GM18951 (cell line): ENCODE measurements around the gene P3H2.

Source experiments
- POLR2A ChIP-seq: IDR thresholded peaks from 4 replicates; pipeline ENCODE4 v1.6.1; 2011; ENCODE audit warnings: mild to moderate bottlenecking; ENCODE audit not compliant: insufficient read length, insufficient read depth; ENCODE audit errors: extremely low read depth
- in situ Hi-C: fragments of 300-500 bp; cut with MboI; formaldehyde crosslinking; loops from one replicate; pipeline ENCODE4 v1.12.0; 2022; ENCODE audit warnings: low sequenced_read_pairs, mixed read lengths, inconsistent platforms; ENCODE audit not compliant: unreplicated experiment

The P3H2 gene

DNA sequence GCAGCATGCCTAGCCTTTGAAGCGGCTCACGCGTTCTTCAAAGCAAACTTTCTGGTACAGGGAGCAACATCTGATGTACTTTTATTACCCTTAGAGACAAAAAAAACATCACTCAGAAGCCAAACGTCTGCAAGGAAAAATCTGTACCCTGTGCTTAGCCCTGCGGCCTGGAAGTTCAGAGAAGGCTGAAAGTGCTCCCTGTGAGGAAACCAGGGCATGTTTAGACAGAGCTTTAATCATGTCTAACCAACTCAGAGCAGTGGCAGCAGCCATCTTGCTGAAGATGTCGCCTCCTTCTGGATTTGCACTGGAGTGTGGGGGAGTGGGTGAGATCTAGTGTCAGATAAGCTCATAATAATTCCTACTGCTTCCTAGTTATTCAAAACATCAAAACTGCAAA is 170.4 kb downstream of the P3H2 start:
- in situ Hi-C loops, result loop anchor here (25.0 kb wide), 1 partner anchor 762 kb away; no protein-coding TSS in a partner anchor
- no peak for TF ChIP-seq POLR2A

DNA sequence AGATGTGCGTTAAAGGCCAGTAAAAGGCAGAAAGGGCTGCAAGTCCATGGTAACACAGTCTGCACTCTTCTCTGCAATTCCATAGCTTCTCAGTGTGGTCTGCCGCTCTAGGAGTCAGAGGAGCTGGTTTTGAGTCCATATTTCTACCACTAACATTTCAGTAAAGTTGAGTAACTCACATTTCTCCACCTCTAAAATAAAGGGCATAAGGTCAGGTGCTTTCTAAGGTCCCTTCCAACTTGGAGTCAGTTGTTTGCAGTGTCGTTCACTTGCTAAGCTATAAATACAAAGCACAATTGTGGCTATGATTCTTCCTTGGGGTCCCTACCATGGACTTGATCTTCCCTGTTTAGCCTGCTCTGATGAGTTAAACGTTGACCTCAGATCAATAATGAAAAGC is 171.1 kb downstream of the P3H2 start:
- in situ Hi-C loops, result no loop called here
- no peak for TF ChIP-seq POLR2A

DNA sequence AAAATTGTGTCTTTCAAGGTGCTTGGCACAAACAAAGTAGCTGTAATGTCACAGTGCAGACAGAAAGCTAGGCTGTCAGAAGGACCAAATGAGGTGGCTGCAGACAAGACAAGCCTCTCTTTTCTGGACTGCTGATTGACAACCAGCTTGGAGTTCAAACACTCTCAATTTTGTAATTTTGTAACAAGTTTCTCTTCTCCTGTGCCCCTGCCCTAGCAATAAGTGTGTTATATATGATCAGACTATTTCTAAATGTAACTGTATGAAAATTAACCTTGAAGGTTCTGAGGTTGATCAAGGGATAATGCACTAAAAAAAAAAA is 172.0 kb downstream of the P3H2 start:
- no peak for TF ChIP-seq POLR2A
- in situ Hi-C loops, result no loop called here

DNA sequence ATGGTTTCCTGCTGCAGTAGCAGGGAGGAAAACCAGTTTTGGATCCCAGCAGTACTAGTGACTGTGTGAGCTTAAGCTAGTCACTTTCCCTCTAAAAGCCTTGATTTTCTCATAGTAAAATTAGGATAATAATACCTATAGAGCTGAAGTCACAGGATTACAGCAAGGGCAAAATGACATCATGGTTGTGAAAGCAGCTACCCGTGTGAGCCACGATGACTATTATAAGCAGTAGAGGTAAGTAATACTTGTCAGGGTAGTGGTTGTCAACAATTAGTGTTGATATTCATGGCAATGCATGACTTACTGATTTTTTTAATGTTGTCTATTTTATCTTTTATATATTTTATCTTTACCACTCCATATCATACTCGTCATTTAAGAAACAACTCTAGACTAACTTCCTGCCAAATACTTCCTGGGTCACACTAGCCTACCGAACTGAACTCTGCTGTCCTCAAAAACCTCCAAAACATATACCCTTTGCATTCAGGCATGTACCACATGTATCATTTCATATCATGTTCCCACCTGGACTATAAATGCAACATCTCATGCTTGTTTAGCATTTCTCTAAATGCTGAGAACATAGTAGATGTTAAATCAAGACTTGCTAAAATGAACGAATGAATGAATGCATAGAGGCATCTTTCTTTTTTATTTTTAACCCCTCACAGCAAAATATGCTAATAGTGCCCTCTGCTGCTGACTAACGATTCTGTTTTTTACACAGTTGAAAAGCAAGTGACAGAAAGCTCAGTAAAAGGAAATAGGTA is 172.6 kb downstream of the P3H2 start:
- no peak for TF ChIP-seq POLR2A
- in situ Hi-C loops, result no loop called here

DNA sequence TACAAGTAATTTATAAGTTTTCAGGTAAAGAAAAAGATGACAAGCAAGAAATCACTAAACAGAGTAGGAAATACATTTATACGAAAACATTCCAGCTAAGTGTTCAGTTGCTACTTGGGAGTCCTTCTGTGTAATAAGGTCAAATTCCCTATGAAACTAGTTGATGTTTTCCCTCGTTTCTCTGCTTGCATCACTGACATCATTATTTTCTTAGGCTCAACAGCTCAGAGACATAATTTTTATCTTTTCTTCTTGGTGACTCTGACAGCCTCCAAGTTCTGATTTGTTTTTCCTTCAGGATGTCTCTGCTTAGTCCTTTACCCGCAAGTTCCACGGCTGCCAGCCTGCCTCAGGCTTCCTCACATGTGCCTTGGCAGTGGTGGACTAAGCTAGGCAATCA is 173.6 kb downstream of the P3H2 start:
- in situ Hi-C loops, result no loop called here
- TF ChIP-seq POLR2A, result no peak

DNA sequence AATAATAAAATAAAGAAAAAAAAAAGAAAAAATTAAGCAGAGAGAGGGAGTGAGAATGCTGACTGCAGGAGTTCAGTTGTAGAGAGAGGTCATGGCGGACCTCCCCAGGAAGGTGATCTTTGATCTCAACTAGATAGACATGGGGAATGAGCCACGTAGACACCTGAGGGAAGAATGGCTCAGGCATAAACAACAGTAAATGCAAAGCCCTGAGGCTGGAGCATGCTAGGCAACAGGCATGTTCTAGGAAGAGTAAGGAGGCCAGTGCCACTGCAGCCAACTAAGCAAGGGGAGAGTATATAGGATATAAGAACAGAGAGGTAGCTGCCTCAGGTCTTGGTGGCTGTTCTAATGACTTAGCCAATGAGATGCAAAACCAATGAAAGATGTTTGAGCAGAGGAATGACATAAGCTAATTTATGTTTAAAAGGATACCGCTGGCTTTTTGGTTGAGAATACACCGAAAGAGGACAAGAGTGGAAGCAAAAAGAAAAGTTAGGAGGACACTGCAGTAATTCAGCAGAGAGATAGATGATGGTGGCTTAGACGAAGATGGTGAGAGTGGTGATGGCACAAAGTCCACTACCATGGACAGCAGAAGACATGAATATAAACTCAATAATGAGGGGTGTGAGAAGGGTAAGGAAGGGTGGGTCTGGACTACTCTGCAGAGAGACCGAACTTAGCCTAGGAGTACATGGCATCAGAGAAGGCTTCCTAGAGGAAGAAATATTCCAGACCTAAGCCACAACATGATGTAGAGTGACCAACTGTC is 174.6 kb downstream of the P3H2 start:
- no peak for TF ChIP-seq POLR2A
- in situ Hi-C loops, result no loop called here

DNA sequence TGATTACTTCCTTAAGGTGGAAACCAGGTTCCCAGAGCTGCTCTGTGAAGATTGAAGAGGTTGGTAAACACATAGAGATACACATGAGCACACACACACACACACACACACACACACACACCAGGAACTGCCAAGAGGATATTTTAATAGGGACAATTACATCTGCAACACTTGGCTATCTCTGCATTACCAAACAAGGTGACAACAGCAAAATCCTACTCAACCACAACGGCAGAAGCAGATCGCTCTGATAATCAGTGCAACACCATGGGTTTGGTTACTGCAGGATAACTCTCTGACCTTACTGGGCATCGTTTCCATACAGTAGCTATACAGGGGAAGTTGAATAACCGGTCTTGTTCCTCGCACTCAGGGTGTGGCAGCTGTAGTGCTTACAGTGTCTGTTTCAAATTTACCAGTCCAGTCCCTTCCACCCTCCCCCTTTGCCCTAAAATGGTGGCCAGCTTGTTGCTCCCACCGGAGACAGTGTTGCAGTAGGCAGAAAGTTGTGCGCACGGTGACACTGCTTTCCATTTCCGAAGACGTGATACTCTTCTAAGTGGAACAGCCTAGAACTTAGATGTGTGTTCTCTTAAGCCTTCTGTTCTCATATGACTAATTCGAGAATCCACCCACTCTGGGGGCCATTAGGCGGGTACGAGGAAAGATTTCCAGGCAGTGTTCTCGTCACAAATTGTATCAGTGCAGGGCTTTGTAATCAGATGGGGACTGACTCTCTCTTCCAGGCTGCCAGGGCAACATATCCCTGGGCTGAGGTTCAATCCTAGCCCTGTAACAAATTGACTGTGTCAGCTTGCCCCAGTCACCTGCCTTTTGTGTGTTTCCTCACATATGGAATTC is 176.2 kb downstream of the P3H2 start:
- in situ Hi-C loops, result no loop called here
- no peak for TF ChIP-seq POLR2A

DNA sequence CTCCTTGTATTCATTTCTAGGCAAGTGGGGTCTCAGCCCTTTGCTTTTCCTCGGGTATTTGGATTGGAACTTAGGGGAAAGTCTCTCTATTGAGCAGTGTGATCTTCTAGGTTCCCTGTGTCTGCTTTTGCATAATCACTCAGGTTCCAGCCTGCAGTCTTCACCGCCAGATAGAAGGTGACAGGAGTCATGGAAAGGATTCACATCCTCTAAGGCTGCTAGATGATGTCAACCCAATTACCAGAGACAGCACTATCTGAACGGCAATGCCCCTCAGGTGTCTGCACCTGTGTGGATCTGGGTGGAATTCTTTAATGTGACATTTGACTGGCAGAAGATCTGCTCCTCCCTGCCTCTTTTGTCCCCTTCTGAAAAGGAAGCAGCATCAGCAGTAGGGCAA is 177.7 kb downstream of the P3H2 start:
- in situ Hi-C loops, result no loop called here
- TF ChIP-seq POLR2A, result no peak

DNA sequence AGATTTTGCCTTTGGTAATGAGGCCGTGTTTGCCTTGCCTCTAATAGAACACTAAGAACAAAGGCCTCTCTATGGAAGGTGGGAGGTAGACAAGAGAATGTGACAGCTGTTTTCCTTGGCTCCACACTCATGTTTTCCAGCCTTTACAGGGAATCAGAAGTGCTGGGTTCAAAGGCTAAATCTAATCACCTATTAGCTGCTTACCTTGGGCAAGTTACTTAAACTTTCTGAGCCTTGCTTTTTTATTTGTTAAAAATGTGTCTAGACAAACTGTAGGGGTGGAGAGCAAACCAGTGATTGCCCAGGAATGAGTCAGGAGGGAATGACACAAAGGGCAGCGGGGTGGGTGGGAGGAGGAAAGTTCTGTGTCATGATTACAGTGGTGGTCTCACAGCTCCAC is 179.0 kb downstream of the P3H2 start:
- no peak for TF ChIP-seq POLR2A
- in situ Hi-C loops, result no loop called here

DNA sequence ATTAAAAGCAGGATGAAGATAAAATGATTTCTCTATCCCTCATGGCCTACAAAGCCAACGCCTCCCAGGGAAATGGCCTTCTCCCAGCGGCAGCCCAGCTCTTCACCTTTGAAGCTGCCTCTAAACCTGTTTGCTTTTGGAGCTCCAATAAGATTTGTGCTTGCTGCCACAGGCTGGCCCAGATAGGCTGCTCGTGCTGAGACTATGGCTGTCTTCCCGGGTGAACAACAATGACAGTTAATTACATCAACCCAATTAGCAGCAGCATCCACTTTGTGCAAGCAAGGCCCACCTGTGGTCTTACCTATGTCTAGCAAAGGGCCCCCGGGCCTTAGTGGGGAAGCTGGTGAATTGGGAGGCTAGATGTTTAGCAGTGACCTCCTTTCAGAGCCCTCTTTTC is 179.6 kb downstream of the P3H2 start:
- TF ChIP-seq POLR2A, result no peak
- in situ Hi-C loops, result no loop called here

DNA sequence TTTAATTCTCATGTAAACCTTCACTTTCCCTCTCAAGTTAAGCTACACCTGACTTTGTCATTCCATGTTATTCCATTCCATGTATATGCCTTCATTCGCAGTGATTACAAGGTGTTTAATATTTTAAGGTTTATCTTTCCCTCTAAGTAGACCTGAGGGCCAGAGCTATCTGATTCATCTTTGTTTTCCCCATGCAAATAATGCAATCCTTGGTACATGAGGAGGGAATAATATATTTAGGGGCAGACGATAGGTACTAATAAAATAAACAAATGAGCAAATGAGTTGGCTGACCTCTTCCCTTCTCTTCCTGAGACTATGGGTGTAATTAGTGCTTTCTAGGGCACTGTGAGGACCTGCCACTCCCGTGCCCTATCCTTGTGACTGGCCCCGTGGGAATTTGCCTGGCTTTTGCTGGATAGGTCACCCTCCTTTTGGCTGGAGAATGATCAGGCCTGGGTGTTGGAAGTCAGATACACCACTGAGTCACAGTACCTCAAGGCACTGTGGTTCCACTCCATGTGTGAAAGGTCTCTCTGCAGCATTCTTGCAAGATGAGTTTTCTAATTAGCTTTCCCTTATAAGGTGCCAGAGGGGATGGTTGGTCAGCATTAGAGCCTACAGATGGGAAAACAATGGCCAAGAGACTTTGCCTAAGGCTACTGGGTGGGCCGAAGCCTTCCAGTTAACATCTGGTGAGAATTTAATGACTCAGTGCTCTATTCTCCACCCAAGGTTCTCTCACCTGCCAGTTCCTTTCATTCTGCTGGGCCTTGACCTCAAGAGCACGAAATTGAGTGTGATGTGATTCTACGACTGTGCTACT is 183.2 kb downstream of the P3H2 start:
- no peak for TF ChIP-seq POLR2A
- in situ Hi-C loops, result no loop called here

DNA sequence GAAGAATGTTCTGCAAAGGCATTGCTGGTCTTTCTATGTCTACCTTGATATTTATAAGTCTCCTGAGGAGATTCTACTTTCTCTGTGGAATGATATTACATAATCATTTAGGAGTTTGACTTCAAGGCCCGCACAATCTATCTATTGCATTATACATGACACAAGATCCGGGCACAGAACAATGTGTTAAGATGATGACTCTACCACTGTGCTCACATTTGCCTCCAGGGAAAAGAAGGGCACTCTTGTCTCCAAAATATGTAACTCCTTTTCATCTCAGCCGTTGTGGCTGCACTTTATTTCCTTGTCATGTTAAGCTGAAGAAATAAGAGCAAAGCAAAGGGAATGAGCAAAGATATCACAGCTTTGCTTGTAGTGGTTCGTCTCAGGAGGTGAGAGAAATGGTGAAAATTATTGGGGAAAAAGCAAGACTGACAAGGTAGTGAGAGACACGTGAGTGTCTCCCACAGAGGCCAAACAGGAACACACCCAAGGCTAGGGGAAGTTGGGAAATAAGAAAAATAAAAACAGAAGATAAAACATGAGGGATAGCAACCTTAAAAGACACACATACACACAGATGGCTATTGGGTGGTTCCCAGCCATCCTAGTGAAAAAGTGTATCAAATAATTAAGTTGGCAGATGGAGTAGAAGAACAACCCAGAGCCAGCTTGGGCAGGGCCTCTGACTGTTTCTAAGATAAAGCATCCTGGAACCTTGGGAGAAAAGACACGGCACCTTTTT is 184.3 kb downstream of the P3H2 start:
- no peak for TF ChIP-seq POLR2A
- in situ Hi-C loops, result no loop called here
